Hindlimb muscle (tissue), 1 donor: Measurements from ENCODE around the gene SRRM2. TPM values are rescaled to one million over a fixed set of nuclear protein-coding genes. Genes with fewer than 3 reads are reported as not detected.
A peak's percentile ranks its signal among the peaks of the same experiment; 100 is the strongest.

Experiments
- DNase-seq: peaks from one replicate; pipeline ENCODE4 v3.0.0-alpha.2; 2013
- polyA plus RNA-seq: library from polyadenylated mRNA; unstranded; fragments of 120-200 nt; gene quantifications from one replicate; pipeline ENCODE4 v1.2.1, GENCODE V29; 2013; ENCODE audit not compliant: insufficient read length

SRRM2 gene
- polyA plus RNA-seq, 1 donor, result 553 TPM

DNA sequence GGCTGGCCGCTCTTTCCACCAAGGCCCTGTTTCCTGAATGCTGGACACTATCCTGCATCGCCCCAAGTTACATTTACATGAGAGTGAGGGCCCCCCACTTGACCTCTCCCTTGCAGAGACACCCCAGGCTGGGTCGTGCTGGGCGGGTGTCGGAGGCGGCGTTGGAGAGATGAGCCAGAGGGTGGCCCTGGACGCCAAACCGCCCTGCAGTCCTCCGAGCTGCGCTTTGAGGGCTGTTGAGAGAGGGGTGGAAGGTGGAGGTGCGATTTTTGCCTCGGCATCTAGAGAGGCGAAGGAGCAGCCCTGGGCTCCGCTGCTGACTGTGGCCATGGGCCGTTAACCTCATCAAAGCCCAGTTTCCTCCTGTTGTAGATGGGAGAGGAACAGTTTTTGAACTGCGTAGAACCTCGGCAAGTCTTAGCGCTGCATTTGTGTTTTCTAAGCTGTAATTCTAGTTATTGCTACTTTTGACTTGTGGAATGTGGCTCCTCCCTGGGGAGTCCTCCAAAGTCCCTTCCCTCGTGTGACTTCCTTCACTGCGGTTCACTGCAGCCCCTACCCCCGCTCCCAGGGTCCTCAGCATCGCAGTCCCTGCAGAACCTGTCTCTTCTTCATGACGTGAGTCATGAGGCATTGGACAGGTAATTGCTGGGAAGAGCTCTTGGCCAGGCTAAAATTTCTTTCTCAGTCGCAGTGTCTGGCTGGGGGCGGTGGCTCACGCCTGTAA is 25.6 kb downstream of the SRRM2 start:
- peak; percentile 32 for DNase-seq

DNA sequence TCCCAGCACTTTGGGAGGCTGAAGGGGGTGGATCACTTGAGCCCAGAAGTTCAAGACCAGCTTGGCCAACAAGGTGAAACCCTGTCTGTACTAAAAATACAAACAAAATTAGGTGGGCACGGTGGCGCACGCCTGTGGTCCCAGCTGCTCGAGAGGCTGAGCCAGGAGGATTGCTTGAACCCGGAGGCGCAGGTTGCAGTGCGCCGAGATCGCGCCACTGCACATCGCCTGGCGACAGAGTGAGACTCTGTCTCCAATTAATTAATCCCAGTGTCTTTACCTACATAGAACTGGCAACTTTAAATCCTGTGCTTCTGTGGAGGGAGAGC is 26.2 kb downstream of the SRRM2 start:
- no peak for DNase-seq

DNA sequence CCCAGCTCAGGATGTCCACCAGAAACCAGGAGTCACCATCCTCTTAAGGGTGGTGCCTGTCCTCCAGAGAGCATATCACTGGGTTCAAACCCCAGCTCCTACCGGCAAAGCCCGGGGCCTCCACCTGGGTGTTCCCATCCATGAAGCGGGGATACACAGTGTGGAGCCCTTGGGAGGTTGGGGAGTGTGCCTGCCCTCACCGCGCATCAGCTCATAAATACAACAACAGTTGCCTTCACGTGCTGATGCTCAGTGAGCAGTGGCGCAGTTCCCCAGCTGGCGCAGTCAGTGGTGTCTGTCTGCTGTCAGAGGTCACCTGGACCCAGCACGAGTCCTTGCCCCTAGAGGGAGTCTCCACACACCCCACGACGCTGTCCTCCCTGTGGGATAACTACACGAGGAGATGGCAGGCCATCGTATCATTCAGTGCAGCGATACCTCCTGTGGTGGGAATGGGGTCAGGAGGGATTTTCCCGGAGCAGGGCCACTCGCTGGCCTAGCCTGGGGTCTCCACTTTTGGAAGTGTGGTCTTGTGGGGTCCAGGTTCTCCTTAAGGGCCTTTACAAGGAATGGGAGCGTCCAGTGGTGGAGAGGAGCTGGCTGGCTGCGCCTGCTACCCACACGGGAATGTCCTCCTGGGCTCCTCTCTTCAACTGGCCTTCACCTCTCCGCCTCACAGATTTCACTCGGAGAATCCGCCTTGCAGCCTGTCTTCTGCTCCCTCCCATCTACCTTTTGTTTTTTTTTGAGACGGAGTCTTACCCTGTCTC is 26.9 kb downstream of the SRRM2 start:
- no peak for DNase-seq

DNA sequence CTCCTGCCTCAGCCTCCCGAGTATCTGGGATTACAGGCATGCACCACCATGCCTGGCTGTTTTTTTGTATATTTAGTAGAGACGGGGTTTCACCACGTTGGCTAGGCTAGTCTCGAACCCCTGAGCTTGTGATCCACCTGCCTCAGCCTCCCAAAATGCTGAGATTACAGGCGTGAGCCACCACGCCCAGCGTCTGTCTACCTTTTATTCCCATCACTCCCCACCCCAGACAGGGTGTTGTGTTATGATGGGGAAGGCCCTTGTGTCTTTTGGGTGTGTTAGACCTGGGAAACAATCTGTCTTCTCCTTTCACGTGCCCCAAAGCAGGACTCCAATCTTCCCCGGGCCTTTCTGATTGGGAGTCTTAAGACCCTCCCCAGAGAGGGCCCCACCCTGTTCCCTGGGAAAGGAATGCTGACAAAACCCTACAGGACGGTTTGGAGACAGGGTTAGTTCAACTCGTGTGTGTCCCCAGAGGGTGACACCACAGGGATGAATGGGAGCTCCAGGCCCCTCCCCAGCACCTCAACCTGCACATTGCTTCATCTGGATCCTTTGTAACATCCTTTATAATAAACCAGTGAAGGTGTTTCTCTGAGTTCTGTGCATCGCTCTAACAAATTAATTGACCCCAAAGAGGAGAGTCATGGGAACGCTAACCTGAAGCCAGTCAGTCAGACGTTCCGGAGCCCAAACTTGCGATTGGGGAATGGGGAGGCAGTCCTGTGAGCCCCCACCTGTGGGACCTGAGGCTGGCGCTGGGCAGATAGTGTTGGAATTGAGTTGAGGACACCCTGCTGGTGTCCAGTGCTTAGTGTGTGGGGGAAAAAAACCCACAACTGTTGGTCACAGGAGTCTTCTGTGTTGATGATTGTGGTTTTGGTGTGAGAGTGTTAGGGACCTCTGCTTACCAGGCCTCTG is 27.8 kb downstream of the SRRM2 start:
- DNase-seq, result no peak

DNA sequence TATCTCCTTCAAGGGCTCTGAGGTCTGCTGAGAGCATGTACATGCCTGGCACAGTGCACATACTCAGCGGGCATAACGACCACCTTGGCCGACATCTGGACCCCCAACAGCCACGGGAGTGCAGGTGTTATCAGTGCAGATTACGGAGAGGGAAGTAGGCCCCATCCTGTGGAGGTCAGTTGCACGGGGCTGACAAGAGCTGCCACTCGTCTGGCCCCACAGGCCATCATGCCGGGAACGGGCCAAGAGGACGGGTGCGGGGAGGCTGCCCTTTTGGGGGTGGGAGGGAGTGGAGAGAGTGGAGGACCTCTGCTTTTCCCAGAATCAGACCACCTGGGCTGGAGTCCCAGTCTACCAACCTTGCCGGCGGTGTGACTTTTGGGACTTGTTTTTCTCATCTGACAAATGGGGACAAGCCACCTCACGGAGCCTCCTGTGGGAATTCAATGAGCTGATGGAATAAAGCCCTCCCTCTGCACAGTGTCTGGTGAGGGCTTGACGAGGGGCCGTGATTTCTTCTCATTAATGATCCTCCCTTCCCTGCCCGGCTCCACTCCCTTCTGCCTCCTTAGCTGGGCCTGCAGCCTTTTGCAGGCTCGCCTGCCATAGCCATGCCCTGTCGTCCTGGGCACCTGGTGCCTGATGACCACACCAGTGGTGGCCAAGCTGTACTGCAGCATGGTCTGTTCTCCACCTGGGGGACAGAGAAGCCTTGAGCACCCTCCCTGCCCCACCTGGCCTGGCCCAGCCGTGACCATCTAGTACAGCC is 30.3 kb downstream of the SRRM2 start:
- DNase-seq, result no peak

DNA sequence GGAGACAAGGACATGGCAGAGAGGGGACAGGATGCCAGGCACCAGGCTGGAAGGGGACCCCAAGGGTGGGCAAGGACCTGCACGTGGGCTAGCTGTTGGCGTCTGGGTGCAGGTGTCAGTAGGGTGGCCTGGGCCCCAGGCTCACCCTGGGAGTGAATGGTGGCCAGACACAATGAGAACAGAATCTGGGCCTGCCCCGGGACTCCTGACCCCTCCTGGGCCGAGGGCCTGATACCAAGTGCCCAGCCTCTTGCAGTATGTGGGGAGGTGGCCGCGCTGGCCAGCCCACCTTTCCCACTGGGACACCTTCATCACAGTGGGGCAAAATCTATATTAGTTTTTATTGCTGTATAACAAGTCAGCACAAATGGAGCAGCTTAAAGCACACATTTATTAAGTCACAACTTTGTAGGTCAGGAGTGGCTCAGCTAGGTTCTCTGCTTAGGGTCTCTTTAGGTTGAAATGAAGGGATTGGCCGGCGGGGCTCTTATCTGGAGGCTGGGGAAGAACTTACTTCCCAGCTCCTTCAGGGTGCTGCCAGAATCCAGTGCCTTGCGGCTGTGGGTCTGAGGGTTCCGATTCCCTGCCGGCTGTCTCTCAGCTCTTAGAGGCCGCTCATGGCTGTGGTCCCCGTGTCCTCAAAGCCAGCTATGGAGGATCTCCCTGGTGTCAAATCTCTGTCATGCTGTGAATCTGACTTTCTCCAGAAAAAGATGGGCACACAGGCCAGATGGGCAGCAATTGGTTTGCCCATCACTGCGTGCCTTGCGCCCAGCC is 31.3 kb downstream of the SRRM2 start:
- no peak for DNase-seq

DNA sequence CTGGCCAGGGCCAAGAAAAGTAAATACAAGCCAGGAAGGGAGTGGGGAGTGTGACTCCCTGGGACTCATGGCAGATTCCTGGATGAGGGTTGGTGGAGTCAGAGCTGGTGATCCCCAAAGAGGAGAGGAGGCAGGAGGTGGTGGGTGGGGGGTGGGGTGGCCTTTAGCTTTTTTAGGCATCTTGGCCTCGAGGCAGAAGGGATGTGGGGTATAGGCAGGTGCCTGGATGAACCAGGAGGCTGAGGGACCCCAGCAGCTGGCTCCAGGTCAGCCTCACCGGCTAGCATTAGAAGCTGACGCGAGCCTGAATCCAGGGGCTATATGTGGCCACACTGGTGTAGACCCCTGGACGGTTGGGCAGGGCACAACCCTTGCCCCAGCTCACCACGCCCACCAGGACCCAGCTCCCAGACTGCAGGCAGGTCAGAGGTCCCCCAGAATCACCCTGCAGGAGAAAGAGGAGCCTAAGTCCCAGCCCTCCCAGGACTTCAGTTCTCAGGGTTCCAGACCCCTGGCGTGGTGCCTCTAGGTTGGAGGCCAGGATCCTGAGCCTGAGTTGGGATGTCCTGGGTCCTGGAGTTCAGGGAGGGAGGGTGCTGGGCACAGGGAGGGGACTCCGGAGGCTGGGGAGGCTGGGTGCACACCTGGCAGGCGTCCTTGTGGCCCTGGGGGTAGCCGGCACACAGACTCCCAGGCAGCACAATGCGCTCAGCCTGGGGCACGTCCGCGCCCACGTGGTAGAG is 32.1 kb downstream of the SRRM2 start:
- no peak for DNase-seq

DNA sequence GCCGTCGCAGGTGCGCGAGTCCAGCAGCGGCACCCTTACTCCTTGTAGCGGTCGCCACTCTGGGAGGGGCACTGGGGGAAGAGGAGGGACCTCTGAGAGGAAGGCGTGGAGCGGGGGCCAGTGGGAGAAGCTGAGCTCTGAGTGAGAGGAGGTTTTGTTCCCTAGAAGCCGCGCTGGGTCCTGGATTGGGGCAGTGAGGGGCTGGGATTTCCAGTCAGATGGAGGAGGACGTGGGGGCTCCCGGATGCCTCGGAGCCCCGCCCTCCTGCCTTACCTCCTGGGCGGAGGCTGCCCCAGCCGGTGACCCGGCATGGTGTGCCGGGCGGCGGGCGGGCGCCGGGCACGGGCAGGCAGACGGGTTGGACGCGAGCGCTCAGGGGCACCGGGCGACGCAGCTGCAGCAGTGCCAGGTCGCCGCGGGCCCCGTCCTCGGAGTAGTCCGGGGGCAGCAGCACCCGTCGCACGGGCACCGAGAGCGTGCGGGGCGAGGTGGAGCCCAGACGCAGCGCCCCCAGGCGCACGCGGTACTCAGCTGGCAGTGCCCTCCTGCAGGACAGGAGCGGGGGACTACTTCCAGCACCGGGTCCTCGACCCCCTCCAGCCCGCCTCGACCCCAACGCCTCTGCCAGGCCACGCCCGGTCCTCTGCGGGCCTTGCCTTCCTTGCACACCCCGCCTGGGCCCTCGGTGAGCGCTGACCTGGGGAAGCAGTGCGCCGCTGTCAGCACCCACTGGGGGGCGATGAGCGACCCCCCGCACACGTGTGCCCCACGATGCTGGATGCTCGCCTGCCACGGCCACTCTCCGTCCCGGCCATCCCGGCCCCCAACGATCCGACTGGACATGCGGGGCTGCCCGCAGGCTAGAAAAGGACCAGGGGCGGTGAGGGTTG is 32.9 kb downstream of the SRRM2 start:
- DNase-seq, result no peak

DNA sequence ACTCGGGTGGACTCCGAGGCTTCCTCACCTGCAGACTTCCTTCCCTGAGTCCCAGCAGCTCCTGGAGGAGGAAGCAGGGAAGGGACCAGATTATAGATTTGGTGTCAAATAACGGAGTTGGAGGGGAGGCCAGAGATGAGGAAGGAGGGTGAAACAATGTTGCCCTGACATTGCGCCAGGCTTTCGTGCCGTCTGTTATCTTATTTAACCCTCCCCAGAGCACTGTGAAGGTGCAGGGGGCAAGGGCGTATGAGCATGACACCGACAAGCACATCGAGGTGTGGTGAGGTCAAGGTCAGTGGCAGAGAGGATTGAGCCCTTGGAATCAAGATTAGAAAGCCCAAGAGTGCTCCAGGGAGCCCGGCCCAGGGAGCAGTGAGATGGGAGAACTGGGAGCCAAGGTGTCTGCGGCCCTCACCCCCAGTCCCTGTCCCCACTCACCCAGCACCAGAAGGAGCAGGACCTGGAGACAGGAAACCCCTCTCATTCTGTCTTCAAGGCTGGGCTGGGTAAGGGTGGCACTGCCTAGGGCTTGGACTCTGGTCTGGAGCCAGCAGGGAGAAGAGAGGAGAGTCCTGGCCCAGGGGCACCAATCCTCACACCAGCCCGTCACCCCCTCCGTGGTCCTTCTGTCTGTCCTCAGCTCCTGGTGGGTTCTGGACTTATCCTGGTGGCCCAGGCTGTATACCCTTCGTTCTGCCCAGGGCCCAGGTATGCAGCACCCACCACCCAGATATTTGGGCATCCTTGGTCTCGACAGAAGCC is 33.8 kb downstream of the SRRM2 start:
- no peak for DNase-seq

DNA sequence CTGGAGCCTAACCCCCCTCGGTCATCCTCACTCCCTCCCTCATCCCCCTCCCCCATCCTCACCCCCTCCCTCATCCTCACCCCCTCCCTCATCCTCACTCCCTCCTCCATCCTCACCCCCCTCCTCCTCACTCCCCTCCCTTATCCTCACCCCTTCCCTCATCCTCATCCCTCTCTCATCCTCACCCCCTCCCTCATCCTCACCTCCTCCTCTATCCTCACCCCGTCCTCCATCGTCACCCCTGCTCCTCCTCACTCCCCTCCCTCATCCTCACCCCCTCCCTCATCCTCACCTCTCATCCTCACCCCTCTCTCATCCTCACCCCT is 34.4 kb downstream of the SRRM2 start:
- DNase-seq, result no peak

DNA sequence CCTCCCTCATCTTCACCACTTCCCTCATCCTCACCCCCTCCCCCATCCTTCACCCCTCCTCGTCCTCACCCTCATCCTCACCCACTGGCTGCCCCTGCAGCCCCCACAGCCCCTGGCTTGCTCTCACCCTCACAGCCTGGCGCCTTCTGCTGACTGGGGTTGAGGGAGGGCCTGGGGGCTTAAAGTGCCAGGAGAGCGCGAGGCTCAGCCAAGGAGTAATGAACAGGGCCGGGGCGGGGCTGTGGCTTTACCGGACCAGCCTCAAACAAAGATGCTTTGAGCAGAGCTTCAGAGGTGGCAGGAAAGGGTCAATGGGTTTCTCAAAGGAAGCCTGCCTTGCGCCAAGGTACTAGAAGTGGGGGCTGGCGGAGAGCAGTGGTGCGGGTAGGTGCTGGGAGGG is 35.0 kb downstream of the SRRM2 start, which contains the start of gene PRSS33:
Gene PRSS33 (minus strand): TSS at position 155 of the 400 bp plus-strand sequence. CDS start 1,013 bp downstream, outside the sequence.
- no peak for DNase-seq

DNA sequence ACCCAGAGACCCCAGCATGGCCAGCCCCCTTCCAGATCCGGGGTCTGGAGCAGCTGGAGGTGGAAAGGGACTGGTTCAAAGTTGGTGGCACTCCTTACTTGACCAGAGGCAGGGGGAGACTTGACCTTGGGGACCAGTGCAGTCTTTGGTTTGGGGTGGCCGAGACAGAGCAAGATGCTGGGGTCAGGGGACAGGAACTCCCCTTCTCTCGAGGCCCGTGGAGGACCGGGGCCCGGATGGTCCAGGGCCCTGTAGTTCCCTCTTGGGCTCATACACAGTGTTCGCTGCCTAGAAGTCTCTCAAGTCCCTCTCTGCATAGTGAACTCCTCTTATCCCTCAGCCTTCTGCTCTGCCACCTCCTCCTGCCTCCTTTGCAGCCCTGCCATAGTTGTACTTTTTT is 35.5 kb downstream of the SRRM2 start:
- no peak for DNase-seq

DNA sequence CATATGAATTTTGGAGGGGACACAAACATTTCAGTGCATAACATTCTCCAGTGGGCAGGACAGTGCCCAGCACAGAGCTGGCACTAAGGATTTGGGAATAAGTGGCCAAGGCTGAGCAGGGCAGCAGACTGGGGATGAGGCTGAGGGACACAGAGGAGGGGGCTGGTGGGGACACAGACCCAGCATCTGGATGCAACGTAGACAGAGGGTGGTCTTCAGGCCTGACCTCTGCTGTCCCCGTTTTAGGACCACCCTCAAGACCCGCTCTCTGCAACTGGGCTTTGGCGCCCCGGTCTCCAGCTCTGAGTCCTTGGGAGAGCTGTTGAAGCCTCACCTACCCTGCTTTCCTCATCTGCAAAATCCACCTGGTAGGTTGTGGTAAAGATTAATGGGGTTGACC is 38.2 kb downstream of the SRRM2 start:
- no peak for DNase-seq

DNA sequence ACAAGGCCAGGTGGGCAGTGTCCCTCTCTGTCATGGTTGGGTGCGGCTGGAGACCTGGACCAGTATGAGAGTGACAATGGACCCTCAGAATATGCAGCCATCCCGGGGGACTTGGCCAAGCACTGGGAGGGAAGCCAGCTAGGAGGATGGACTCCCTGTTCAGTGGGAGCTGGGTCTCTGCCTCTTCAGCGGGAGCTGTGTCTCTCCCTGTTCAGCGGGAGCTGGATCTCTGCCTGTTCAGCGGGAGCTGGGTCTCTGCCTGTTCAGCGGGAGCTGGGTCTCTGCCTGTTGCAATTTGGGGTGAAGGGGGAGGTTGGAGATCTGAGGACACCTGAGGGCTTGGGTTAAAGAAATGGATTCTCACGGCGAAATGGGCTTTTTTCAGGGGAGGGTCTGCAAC is 38.7 kb downstream of the SRRM2 start:
- no peak for DNase-seq

DNA sequence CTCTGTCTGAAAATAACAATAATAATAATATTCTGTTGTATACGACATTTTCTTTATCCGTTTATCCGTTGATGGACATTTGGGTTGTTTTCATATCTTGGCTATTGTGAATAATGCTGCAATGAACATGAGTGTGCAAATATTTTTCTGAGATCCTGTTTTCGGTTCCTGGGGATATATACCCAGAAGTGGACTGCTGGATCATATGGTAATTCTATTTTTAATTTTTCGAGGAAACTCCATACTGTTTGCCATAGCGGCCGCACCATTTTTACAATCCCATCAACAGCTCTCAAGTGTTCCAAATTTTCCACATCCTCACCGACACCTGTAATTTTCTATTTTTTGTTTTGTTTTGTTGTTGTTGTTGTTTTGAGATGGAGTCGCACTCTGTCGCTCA is 40.5 kb downstream of the SRRM2 start:
- DNase-seq, result no peak

DNA sequence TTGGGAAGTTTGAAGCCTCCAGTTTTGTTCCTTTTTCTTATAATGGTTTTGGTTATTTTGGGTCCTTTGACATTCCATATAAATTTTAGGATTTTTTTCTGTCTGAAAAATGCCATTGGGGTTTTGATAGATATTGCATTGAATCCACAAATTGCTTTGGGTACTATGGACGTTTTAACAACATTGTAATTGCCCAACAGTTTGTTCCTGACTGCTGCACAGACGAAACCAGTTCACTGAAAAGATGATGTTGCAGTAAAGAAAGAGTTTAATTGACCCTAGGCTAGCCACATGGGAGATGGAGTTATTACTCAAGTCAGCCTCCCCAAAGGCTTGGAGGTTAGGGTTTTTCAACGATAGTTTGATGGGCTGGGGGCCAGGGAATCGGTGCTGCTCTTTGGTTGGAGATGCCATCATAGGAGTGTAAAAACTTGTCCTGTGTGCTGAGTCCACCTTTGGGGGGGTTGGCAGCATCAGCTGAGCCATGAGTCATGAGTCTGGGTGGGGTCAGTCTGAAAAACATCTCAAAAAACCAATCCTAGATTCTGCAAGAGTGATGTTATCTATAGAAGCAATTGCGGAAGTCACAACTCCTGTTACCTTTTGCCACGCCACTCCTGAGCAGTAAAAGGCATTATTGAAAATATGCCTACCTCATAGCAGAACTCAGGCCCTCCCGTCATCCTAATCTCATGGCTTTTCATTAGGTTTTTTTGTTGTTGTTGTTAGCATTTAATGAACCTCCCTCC is 43.1 kb downstream of the SRRM2 start:
- no peak for DNase-seq

DNA sequence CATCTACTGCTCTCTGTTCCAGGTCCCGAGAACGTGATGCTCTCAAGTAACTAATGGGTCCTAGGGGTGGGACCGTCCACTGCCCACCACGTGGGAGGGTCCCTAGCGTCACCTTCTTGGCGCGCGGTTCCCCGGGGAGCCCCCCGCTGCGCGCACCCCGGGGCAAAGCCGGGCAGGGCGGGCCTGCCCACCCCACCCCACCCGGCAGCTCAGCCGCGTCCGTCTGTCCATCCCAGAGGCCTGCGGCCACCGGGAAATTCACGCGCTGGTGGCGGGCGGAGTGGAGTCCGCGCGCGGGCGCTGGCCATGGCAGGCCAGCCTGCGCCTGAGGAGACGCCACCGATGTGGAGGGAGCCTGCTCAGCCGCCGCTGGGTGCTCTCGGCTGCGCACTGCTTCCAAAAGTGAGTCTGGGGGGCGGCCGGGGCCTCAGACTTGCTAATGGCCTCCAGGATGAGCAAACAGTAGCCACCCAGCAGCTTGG is 46.3 kb downstream of the SRRM2 start:
- DNase-seq, result no peak

DNA sequence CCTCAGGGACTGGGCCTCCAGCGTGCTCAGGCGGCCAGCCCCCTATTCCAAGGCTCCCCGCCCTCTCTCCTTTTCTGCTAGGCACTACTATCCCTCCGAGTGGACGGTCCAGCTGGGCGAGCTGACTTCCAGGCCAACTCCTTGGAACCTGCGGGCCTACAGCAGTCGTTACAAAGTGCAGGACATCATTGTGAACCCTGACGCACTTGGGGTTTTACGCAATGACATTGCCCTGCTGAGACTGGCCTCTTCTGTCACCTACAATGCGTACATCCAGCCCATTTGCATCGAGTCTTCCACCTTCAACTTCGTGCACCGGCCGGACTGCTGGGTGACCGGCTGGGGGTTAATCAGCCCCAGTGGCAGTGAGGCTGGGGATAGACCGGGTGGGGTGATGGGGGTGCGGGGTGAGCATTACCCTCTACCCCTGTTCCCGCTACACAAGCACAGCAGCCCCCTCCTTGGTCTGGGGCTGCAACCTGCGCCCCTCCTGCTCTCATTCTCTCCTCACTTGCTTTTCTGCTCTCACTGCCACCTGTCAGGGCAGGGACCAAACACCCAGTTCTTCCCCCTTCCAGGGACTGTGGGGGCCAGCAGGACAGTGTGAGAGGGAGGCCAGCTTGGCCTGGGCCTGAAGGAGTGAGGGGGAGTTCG is 46.9 kb downstream of the SRRM2 start:
- DNase-seq, result no peak
